ENCODE measurements around the gene DET1. TPM values are rescaled to one million over a fixed set of nuclear protein-coding genes. Genes with fewer than 3 reads are reported as not detected.

The DET1 gene
- total and polyA plus RNA-seq, 2 of the 13 experiments (the other 11 are each of a cell fraction or from before 2014, with no cell fraction given), result 2.2 to 4.2 TPM

GRCh38 chr15:88546248-88547129, at the start of gene DET1 (continued):
- TF ChIP-seq PBX2 (CRISPR knock-in tag; IDR thresholded peaks at IDR 0.05) (no peak), TP53 (CRISPR knock-in tag; conservative IDR thresholded peaks at IDR 0.05) (no peak), DR1 (CRISPR knock-in tag; IDR thresholded peaks at IDR 0.05) (no peak; the same call in 1 of the 2 replicates), ZSCAN22 (CRISPR knock-in tag; IDR thresholded peaks at IDR 0.05) (no peak), ZNF775 (CRISPR knock-in tag; IDR thresholded peaks at IDR 0.05; ENCODE audit: borderline replicate concordance) (no peak), ZKSCAN8 (CRISPR knock-in tag; IDR thresholded peaks at IDR 0.05; ENCODE audit: borderline replicate concordance) (no peak; the same call in 1 of the 2 replicates), MNT (IDR thresholded peaks at IDR 0.05) (no peak), TEAD2 (CRISPR knock-in tag; IDR thresholded peaks at IDR 0.05) (no peak), TERF1 (CRISPR knock-in tag; IDR thresholded peaks at IDR 0.05) (no peak), CBX5 (CRISPR knock-in tag; IDR thresholded peaks at IDR 0.05; ENCODE audit: borderline replicate concordance) (peak; percentile 99), RCOR2 (CRISPR knock-in tag; IDR thresholded peaks at IDR 0.05) (peak; percentile 51; the same call in 1 of the 2 replicates), CREBL2 (CRISPR knock-in tag; IDR thresholded peaks at IDR 0.05; ENCODE audit: borderline replicate concordance) (no peak), KLF11 (CRISPR knock-in tag; IDR thresholded peaks at IDR 0.05) (no peak), SNRNP70 (IDR thresholded peaks at IDR 0.05; ENCODE audit: low read depth, low read length) (no peak), THYN1 (CRISPR knock-in tag; IDR thresholded peaks at IDR 0.05; ENCODE audit: borderline replicate concordance, low read depth) (no peak), E2F5 (CRISPR knock-in tag; conservative IDR thresholded peaks at IDR 0.05) (no peak), ZMYM2 (CRISPR knock-in tag; IDR thresholded peaks at IDR 0.05) (no peak), ZNF550 (CRISPR knock-in tag; IDR thresholded peaks at IDR 0.05; ENCODE audit: borderline replicate concordance) (no peak), CREB3 (CRISPR knock-in tag; IDR thresholded peaks at IDR 0.05) (no peak), FOXM1 (CRISPR knock-in tag; IDR thresholded peaks at IDR 0.05) (no peak), ZSCAN31 (CRISPR knock-in tag; IDR thresholded peaks at IDR 0.05; ENCODE audit: low read depth) (peak; percentile 38; the same call in 1 of the 2 replicates), MLX (CRISPR knock-in tag; IDR thresholded peaks at IDR 0.05) (no peak)
